GM21423 (cell line): Measurements from ENCODE around the gene ABHD16B.
"Not testable (repeated sequence)": the region's sequence is repeated elsewhere in the genome, so short reads cannot be mapped to it uniquely, and the experiment has no call there.

Experiments used
- ATAC-seq: cut with Tn5 transposase; IDR thresholded peaks from one replicate; pipeline ENCODE4 v1.9.1; 2021; ENCODE audit warnings: mild to moderate bottlenecking, moderate library complexity; ENCODE audit not compliant: unreplicated experiment

The ABHD16B gene

GRCh38 chr20:63833776-63834490 is 27.4 kb upstream of the ABHD16B start:
- no peak for ATAC-seq

DNA sequence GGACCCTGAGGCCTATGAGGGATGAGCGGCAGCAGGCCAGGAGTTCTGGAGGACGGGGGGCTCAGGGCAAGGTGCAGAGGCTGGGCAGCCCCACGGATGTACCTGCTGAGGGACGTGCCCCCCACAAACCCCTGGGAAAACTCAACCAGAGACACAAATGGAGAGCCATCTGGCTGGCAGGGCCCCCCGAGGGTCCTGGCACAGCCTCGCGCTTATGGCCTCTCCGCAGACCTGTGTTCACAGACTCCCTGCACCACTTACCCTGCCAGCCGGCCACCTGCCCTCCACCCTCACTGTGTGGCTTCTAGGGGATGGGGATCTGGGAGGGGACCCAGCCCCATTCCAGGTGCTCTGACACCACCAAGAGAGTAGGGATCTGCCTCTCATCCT is 26.8 kb upstream of the ABHD16B start:
- ATAC-seq = no peak

GRCh38 chr20:63835021-63835858 is 26.1 kb upstream of the ABHD16B start:
- ATAC-seq = no peak

DNA sequence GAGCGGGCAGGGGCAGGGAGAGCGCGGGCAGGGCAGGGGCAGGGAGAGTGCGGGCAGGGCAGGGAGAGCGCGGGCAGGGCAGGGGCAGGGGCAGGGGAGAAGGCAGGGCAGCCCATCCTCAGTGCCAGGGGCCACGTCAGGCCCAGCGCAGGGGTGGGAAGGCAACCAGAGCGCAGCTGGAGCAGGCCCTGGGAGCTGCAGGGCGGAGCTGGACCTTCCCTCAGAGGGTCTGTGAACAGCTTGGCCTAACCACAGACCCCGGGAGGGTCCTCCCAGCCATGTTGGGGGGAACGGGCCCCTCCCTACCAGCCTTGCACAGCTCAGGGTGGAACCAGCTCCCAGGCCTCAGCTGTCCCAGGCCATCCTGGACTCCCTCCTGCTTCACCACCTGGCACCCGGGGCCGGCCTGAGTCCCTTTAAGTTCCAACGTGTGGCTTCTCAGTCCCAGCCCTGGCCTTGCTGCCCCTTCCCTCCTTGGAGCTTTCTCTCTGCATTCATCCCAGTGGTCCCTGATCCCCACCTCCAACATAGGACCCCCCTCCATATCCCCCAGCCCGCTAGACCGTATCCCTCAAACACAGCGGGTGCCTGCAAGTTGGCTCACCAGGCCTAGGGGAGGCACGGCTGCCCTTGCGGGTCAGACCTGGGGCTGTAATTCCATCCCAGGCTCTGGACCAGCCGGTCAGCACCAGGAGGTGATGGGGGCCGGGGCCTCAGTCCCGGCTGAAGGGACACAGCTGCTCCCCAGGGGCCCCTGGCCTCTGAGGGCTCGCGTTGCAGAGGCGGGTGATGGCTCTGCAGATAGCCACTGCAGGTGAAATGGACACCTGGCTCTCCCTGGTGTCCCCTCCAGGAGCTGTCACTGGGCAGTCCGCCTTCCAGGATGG is 24.6 kb upstream of the ABHD16B start:
- ATAC-seq = no peak

DNA sequence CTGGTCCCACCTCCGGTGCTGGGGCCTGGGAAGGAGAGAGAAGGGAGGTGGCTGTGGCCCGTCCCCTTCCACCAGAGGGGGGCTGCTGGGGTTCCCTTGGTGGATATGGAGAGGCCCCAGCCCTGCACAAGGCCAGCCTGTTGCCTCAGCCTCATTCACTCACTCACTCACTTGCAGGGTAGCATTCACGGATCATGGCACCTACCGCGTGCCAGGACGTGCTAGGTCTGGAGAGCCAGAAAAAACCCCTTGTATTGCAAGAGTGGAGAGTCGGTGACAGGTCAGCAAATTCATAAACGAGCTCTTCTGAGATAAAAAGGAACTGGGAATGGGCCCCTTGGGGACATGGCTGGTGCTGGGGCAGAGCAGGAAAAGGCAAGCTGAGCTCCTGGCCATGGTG is 23.8 kb upstream of the ABHD16B start:
- no peak for ATAC-seq

GRCh38 chr20:63839620-63840019 is 21.7 kb upstream of the ABHD16B start:
- no peak for ATAC-seq

GRCh38 chr20:63840405-63840828 is 20.9 kb upstream of the ABHD16B start:
- no peak for ATAC-seq

DNA sequence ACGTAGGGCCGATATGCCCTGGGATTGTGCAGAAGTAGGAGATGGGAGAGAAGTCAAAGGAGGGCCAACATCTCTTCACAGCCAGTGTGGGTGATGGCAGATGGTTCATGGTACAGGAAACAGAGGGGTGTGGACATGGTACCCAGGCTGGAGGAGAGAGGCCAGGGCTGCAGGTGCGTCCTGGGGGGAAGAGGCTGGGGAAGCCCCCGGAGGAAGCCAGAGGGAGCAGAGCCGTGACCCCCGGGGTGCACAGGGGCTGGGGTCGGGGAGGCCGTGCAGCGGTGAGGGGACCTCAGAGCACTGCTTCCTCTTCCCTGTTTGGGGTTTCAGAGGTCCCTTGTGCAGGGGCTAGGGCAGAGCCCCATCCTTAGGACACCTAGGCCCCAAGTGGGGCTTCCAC is 19.0 kb upstream of the ABHD16B start:
- ATAC-seq = no peak

GRCh38 chr20:63843222-63843621 is 18.1 kb upstream of the ABHD16B start:
- ATAC-seq = no peak

GRCh38 chr20:63843778-63844177 is 17.5 kb upstream of the ABHD16B start:
- no peak for ATAC-seq

- ATAC-seq = no peak
These were observed 16.7 kb upstream of the ABHD16B start for GRCh38 chr20:63844511-63844991.

- ATAC-seq = no peak
These were observed 15.0 kb upstream of the ABHD16B start for GRCh38 chr20:63846128-63846771.

DNA sequence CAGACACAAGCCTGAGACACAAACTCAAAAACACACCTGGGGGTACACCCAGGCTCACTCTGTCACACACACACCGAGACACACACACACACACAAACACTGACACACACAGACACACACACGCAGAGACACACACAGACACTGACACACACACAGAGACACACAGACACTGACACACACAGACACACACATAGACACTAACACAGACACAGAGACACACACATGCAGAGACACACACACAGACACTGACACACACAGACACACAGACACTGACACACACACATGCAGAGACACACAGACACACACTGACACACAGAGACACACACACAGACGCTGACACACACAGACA is 14.4 kb upstream of the ABHD16B start:
- no peak for ATAC-seq

- ATAC-seq = no peak
These were observed 13.9 kb upstream of the ABHD16B start for GRCh38 chr20:63847237-63848002.

GRCh38 chr20:63848003-63848911 is 13.0 kb upstream of the ABHD16B start:
- no peak for ATAC-seq

DNA sequence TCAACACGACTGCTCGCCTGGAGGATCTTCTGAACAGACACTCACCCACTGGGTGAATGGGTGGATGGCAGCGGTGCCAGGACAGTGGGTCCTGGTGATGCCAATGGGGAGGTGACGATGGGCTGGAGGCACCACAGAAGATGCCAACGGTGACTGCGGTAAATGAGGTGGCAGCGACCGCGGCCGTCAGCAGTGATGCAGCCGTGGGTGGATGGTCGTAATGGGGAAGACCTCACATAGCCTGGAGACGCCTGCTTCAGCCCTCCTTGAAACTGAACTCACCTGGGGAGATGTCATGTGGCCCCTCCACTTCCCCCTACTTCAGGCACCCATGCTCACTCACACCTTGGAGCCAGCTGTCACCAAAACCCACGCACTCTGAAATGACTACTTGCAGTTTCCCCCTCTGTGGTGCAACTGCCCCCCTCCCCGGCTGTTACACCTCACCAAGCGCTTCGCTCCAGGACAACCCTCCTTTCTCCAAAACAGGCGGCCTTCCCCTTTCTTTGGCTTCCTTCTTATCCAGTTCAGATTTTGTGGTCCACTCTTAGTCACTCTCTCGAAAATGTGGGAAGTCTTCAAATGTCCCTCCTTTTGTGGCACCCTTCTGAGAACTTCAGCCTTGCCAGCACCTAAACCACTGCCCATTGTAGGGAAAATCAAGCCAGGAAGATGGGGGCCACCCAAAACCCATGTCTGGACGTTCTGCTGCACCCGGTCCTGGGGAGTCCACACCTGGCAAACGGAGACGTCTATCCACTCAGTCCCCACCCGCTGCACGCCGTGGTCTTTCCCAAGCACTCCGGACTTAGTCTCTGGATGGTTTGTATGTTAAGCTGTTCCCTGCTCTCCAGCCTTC is 10.4 kb upstream of the ABHD16B start:
- peak; percentile 78 for ATAC-seq

- ATAC-seq = not testable (repeated sequence)
These were observed 9.8 kb upstream of the ABHD16B start for GRCh38 chr20:63851548-63851943.

- ATAC-seq = not testable (repeated sequence)
These were observed 7.6 kb upstream of the ABHD16B start for GRCh38 chr20:63853733-63854068.
